RWPE2 (cell line): ENCODE measurements around the gene ZBTB20.

Experiments used
- ATAC-seq: fragments of 200-7000 bp; cut with Tn5 transposase; 3 replicates; pipeline ENCODE4 v1.9.1; 2021; ENCODE audit warnings: low read depth
- DNase-seq: peaks from one replicate; pipeline ENCODE4 v3.0.0-alpha.2; 2020; ENCODE audit warnings: low spot score
- H3K27ac ChIP-seq: fragments of 450-650 bp; 2 replicates; pipeline ENCODE4 v1.5.1; 2017; ENCODE audit warnings: mild to moderate bottlenecking; ENCODE audit not compliant: poor library complexity, severe bottlenecking
- H3K27me3 ChIP-seq: fragments of 250-450 bp; sonication (Bioruptor Pico); 2 replicates; pipeline ENCODE4 v1.5.1; 2021; ENCODE audit warnings: mild to moderate bottlenecking, moderate library complexity; ENCODE audit not compliant: insufficient read depth, poor library complexity, severe bottlenecking
- H3K36me3 ChIP-seq: fragments of 250-450 bp; sonication (Bioruptor Pico); 2 replicates; pipeline ENCODE4 v1.5.1; 2020; ENCODE audit warnings: low read depth, mild to moderate bottlenecking, moderate library complexity
- H3K4me1 ChIP-seq: fragments of 250-450 bp; sonication (Bioruptor Pico); 2 replicates; pipeline ENCODE4 v1.5.1; 2021; ENCODE audit warnings: mild to moderate bottlenecking, moderate library complexity; ENCODE audit not compliant: insufficient read depth, poor library complexity, severe bottlenecking
- H3K4me3 ChIP-seq: fragments of 250-450 bp; sonication (Bioruptor Pico); 2 replicates; pipeline ENCODE4 v1.5.1; 2021; ENCODE audit warnings: mild to moderate bottlenecking, moderate library complexity; ENCODE audit not compliant: severe bottlenecking
- H3K9me3 ChIP-seq: fragments of 250-450 bp; sonication (Bioruptor Pico); 2 replicates; pipeline ENCODE4 v1.5.1; 2021; ENCODE audit warnings: mild to moderate bottlenecking, moderate library complexity; ENCODE audit not compliant: severe bottlenecking
- TF ChIP-seq, protein P1 (sequence below): fragments of 450-650 bp; IDR thresholded peaks from one replicate; pipeline ENCODE4 v1.5.1; 2017; ENCODE audit warnings: mild to moderate bottlenecking, moderate library complexity; ENCODE audit not compliant: poor library complexity, severe bottlenecking

Gene ZBTB20

DNA sequence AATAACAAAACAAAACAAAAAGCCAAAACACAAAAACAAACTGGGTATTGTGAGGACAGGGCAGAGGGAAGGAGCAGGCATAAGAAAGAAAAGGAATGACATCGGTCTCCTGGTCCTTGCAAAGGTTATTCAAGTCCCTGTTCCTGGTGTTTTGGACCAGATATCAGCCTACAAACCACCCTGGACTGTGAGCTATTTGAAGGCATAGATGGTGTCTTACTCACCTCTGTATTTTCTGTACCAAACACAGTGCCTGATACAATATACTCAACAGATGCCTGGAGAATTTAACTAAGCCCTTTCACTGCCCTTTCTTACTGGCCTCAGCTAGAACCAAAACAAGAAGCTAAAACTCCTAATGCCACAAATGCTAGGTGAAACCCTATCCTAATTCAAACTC lies 656.3 kb downstream of the ZBTB20 start:
- Histone ChIP-seq H3K27ac (no peak overlapping the region), H3K9me3 (no peaks in the 10 kb centered on the region), H3K4me1 (peaks cover 3% of the 10 kb centered on the region), H3K27me3 (no peaks in the 10 kb centered on the region), H3K4me3 (no peak overlapping the region), H3K36me3 (no peaks in the 10 kb centered on the region)
- DNase-seq (no peak), ATAC-seq (no peak)
- TF ChIP-seq, protein P1, sequence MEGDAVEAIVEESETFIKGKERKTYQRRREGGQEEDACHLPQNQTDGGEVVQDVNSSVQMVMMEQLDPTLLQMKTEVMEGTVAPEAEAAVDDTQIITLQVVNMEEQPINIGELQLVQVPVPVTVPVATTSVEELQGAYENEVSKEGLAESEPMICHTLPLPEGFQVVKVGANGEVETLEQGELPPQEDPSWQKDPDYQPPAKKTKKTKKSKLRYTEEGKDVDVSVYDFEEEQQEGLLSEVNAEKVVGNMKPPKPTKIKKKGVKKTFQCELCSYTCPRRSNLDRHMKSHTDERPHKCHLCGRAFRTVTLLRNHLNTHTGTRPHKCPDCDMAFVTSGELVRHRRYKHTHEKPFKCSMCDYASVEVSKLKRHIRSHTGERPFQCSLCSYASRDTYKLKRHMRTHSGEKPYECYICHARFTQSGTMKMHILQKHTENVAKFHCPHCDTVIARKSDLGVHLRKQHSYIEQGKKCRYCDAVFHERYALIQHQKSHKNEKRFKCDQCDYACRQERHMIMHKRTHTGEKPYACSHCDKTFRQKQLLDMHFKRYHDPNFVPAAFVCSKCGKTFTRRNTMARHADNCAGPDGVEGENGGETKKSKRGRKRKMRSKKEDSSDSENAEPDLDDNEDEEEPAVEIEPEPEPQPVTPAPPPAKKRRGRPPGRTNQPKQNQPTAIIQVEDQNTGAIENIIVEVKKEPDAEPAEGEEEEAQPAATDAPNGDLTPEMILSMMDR = no peak

DNA sequence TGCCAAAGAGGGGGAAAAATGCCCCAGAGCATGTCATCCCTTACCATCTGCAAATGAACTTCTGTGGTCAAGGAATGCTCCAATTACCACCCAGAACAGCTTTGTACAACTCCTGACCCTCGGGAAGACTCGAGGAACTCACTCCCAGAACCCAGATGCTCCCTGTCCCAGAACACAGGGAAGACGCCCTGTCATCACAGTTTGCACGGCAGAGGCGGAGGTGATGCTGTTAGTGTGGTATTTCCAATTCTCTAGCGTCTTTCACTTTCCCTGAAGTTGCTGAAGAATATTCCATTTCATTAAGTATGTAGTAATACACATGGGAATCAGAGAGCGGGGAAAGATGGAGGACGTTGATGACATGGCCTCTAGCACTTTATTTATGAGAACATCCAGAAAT lies 659.6 kb downstream of the ZBTB20 start:
- DNase-seq = no peak
- TF ChIP-seq, protein P1 = no peak
- ATAC-seq = no peak

DNA sequence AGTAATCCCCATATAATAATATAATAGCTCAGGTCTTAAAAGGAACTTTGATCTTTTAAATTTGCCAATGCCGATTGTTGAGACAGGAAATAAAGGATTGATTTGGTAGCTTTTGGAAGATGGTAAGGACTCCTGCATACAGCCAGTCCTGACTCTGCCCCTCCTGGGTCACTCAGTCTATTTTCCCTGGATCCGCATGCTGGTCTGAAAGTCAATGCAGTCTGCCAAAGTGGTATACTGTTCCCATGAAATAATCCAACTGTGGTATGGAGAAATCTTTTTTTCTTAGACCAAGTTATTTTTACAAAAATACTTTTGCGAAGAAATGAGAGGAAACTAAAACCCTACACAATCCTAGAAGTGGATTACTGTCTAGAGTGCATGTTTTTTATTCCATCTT lies 662.2 kb downstream of the ZBTB20 start:
- TF ChIP-seq, protein P1 = no peak
- no peak for ATAC-seq

More for the DNA sequence above, 659.6 kb downstream of the ZBTB20 start:
- H3K9me3 ChIP-seq = no peaks in the 10 kb centered on the region
- H3K27ac ChIP-seq = no peak overlapping the region
- H3K4me3 ChIP-seq = no peak overlapping the region
- no peaks in the 10 kb centered on the region for H3K27me3 ChIP-seq
- no peaks in the 10 kb centered on the region for H3K36me3 ChIP-seq
- H3K4me1 ChIP-seq = no peaks in the 10 kb centered on the region

DNA sequence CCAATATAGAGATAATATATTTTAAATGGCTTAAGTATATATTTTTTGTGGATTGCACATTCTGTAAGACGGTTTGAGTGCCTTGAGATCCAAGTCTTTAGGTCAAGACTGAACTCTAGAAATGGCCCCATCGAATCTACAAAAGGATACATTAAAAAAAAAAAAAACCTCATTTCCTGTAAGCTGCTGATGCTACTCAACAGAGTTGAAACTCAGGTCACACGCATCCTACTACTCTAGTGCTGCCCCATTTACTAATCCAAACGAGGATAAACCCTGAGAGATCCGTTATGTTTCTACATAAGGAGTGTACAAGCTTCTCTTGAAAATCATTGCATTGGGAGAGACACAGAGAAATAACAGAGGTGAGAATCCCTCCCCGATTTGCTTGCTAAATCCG lies 666.0 kb downstream of the ZBTB20 start:
- no peak for DNase-seq
- H3K4me1 ChIP-seq = no peaks in the 10 kb centered on the region
- no peak overlapping the region for H3K27ac ChIP-seq
- no peaks in the 10 kb centered on the region for H3K27me3 ChIP-seq
- H3K9me3 ChIP-seq = no peaks in the 10 kb centered on the region
- H3K36me3 ChIP-seq = no peaks in the 10 kb centered on the region
- H3K4me3 ChIP-seq = no peak overlapping the region
- TF ChIP-seq, protein P1 = no peak
- ATAC-seq = no peak

More for the DNA sequence above, 662.2 kb downstream of the ZBTB20 start:
- no peaks in the 10 kb centered on the region for H3K9me3 ChIP-seq
- H3K4me3 ChIP-seq = no peak overlapping the region
- no peaks in the 10 kb centered on the region for H3K36me3 ChIP-seq
- no peak for DNase-seq
- no peaks in the 10 kb centered on the region for H3K4me1 ChIP-seq
- H3K27me3 ChIP-seq = no peaks in the 10 kb centered on the region
- H3K27ac ChIP-seq = no peak overlapping the region

DNA sequence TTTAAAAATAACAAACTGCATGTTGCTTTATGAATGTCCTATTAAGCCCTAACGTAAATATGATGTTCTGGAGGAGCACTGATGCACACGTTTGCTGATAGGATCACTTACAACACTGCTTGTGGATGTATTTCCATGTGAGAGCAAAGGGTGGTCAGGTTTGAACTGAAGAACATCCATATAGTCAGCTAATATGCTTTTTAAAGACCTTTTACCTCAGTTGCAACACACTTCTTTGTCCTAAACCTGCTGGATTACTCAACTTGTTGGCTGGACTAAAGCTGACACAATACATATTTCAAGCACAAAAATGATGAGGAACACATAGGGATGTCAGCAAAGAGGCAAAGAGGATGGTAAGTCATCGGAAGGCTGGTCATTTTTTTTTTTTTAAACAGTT lies 666.6 kb downstream of the ZBTB20 start:
- Histone ChIP-seq H3K27me3 (no peaks in the 10 kb centered on the region), H3K9me3 (no peaks in the 10 kb centered on the region), H3K36me3 (no peaks in the 10 kb centered on the region), H3K27ac (no peak overlapping the region), H3K4me1 (no peaks in the 10 kb centered on the region), H3K4me3 (no peak overlapping the region)
- ATAC-seq (no peak), DNase-seq (no peak)
- TF ChIP-seq, protein P1 = no peak
